GM21717 (cell line): Measurements from ENCODE around the gene CSH1.
"Not testable (repeated sequence)": the region's sequence is repeated elsewhere in the genome, so short reads cannot be mapped to it uniquely, and the experiment has no call there.

Experiments used
- ATAC-seq: cut with Tn5 transposase; IDR thresholded peaks from one replicate; pipeline ENCODE4 v1.9.1; 2021; ENCODE audit warnings: mild to moderate bottlenecking, moderate library complexity; ENCODE audit not compliant: unreplicated experiment

Gene CSH1

DNA sequence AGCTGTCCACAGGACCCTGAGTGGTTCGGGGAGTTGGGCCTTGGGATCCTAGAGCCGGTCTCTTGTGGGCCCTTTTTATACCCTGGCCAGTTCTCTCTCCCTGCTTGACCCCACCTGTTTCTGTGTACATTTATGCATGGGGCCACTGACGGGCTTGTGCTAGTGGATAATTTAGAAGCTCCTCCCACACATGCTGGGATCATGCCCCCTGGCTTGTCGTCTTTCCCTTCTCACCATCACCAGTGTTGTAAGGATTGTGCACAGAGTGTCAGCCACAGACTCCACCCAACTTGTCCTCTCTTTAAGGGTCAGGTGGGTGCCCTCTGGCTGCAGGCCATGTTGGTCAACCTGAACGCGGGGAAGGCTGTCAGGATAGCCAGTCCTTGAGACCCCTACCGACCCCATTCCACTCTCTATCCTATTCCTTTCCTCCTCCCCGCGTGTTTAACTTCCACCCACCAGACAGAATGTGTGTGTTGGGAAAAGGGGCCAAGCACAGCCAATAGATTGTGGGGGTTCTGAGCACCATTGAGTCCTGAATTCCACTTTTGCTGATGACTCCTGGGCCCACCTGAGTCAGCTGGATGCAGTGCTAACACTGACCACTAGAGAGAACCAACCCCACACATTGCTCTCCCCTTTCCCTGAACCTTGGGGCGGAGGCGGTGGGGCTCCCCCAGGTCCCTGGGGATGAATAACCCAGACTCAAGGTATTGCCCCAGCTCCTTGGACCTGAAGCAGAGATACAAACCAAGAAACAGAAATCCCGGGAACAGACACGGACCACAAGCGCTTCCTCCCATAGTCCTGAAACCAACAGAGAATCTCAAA, at the start of gene CSH1:
Gene CSH1, minus strand, starts transcription at position 51 of the 831 bp plus-strand sequence. CDS start 63 bp downstream, outside the sequence.
- ATAC-seq = not testable (repeated sequence)

DNA sequence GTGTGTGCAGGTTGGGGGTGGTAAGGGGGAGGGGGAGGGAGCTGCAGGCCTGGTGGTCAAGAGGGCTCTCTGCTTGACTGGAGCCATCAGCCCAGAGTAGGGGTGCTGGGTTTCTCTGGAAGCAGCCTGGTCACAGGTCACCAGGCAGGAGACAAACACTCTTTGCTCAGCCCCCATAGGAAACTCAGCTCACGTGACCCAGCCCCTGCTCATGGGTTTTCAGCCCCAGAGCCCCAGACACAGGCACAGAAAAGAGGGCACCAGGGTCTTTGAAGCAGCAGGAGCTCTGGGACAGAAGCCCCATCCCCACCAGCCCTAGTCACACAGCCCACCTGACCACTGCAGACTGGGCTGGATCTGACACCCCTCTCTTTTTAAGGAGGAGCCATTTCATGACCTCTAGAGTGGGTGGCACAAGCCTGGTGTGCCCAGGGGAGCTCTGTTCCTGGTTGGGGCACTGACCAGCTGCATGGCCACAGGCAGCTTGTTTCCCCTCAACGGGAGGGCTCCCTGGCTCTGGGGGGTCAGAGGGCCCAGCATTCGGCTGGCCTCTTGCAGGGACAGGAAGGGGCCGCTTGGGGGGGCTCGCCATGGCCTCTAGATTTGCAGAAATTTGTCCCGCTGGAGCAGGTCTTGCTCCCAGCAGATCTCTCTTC, 49.5 kb upstream of the CSH1 start:
- ATAC-seq = no peak

DNA sequence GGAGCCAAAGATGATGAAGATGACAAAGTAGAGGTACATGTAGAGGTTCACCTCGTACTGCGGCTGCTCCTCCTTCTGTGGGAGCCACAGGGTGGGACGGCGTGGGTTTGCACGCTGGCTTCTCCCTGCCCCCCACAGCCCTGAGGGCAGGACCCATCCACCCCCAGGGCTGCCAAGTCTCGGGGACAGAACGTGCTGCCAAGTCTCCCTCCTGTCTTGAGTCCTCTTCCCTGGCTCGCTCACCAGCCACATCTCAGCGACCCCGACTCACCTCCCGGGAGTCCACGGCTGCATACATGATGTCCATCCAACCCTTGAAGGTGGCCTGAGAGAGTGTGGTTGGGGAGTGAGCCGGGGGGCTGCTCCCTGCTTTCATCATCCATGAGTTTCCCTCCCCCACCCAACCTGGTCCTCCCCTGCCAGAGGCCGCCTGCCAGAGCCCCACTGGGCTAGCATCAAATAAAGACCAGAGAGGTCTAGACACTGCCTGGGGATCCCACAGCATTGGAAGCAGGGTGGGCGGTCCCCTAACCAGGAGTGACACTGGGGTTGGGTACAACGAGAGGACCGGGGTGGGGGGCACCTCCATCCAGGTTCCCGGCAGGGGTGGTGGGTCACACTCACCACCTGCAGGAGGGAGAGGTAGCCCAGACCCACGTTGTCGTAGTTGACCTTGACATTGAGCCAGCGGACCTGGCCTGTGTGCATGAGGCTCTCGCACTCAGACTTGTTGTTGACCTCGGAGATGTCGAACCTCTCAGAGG, 48.5 kb upstream of the CSH1 start:
- ATAC-seq = no peak

DNA sequence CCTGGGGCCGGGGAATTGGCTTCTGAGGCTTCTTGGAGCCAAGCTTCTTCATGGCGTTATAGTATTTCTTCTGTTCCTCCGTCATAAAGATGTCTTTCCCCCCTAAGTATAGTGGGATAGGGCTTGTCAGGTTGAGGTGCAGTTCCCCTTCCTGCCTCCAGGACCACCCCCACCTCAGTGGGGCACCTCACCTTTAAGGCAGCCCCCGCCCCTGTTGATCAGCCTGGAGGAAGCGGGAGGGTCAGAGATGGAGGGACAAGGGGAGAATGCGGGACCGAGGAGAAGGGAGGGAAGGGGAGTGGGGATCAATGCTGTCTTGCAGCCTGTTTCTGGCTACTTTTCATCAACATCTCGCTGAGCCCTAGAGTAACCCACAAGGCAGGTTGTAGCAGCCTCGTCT, 47.4 kb upstream of the CSH1 start:
- ATAC-seq = no peak

DNA sequence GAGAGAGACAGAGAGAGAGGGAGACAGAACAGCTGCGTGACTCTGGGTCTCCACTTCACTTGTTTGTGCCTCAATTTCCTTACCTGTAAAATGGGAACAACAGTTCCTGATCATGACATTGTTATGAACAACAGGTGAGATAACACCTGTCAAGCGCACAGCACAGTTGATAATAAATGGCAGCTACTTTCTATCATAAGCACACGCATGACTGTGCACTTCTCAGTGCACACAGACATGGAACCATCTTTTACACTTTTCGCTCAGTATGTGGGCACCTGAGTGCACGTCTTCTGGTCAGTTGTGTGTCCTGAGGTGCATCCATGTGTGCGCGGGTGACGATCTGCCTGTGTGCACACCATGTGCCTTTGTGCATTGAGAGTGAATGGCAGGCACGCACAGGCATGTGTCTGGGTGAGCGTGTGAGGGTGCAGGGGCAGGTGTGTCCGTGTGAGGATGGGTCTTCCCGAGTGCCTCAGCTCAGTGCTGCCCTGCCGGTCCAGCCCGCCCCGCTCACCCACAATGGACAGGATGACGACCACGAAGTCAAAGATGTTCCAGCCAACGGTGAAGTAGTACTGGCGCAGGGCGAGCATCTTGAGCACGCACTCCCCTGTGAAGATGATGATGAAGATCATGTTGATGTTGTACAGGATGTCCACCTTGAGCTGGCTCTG, 46.1 kb upstream of the CSH1 start:
- ATAC-seq = no peak

DNA sequence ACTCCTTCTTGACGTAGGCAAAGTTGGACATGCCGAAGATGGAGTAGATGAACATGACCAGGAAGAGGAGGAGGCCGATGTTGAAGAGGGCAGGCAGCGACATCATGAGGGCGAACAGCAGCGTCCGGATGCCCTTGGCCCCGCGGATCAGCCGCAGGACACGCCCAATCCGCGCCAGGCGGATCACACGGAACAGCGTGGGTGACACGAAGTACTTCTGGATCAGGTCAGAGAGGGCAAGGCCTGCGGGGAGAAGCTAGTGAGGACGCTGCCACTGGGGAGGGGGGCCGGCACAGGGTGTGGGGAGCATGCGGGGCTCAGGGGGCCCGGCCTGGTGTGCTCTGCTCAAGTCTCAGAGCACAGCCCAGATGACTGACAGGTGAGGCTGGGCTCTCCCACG, 45.4 kb upstream of the CSH1 start:
- ATAC-seq = no peak

DNA sequence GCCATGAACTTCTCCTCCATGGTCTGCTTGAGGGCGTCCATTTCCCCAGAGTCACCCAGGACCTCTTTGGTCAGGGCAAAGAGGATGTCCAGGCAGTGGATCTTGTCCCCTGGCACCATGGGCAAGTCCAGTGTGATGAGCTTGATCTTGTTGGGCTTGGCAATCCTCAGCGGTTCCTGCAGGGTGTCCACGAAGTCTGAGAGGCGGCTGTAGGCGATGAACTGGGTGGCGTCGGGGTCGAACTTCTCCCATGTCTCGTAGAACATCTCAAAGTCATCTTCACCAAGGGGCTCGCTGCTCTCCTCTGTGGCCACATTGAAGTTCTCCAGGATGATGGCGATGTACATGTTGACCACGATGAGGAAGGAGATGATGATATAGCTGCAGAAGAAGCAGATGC, 44.8 kb upstream of the CSH1 start:
- ATAC-seq = no peak

DNA sequence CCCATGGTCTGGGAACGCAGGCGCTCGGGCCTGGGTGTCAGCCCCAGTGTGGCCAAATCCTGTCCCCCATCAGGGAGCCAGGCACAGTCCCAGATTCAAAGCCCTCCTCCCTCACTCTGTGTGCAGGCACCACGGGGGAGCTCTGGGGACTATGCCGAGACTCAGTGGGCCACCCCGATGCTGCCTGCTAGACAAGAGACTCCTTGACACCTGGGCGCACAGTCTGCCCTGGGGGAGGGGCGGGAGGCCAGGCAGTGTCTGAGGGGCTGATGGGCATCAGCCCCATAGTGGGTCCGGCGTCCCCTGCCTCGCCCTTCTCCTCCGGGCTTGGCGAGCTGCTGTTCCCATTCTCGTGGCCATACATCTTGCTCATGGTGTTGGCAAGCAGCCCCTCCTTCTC, 44.2 kb upstream of the CSH1 start:
- no peak for ATAC-seq

DNA sequence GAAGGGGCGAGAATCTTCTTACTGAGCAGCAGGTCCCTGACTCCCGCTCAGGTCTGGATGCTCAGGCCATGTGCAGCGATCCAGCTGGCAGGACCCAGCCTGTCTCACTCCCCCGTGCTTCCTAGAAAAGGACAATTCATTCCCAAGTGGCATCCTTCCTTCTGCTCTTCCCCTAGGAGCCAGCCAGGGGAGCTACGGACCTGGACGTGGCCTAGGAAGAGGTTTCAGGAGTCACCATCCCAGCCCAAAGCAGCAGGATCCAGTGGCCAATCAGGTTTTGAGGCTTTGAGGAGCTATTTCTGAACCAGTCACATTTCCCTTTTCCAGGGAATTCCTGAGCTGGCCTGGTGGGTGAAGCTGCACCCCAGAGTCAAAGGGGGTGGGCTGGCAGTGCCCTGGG, 43.5 kb upstream of the CSH1 start:
- no peak for ATAC-seq

DNA sequence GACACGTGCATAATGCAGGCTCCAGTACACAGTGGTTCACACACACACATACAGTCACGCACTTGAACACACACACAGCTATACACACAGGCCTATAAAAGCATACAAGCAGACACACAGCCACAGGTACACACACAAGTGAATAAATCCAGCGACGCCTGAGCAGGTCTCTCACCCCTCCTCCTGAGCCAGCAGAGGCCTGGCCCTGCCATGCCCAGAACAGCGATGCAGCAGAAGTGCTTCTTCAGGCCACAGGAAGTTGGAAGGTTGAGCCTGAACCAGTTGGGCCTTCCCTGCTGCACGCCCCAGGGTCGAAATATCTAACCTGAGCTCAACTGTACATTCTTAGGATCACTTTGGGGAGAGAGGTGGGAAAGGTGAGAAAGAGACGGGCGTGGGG, 43.0 kb upstream of the CSH1 start:
- no peak for ATAC-seq

DNA sequence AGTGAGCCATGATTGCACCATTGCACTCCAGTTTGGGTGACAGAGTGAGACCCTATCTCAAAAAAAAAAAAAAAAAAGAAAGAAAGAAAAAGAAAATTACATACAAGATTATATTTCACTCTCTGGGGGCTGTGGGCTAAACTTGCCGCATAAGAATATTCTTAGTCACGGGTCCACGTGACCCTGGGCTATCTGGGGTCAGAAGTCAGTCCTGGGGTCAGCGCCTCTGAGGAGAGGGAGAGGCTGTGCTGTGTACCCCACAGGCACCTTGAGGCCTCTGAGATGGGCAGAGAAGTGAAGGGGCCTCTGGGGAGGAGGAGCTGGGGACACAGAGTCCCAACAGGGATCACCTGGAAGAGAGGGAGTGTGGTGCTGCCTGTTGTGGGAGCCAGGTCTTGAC, 41.5 kb upstream of the CSH1 start:
- no peak for ATAC-seq

DNA sequence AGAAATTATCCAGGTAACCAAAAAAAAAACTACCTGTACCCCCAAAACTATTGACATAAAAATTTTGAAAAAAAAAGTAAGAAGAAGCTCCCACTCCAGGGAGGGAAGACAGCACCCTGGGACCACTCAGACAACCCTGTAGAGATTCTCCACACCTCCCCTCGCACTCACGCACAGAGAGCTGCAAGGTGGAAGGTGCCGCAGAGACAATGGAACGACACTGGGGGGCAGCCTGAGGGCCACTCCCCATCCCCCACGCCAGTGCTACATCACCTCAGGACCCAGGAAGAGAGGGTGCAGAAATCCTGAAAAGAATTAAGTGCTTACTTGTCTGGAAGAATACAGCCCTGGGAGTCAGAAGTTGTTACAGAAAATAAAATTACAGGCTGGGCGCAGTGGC, 40.9 kb upstream of the CSH1 start:
- ATAC-seq = no peak

DNA sequence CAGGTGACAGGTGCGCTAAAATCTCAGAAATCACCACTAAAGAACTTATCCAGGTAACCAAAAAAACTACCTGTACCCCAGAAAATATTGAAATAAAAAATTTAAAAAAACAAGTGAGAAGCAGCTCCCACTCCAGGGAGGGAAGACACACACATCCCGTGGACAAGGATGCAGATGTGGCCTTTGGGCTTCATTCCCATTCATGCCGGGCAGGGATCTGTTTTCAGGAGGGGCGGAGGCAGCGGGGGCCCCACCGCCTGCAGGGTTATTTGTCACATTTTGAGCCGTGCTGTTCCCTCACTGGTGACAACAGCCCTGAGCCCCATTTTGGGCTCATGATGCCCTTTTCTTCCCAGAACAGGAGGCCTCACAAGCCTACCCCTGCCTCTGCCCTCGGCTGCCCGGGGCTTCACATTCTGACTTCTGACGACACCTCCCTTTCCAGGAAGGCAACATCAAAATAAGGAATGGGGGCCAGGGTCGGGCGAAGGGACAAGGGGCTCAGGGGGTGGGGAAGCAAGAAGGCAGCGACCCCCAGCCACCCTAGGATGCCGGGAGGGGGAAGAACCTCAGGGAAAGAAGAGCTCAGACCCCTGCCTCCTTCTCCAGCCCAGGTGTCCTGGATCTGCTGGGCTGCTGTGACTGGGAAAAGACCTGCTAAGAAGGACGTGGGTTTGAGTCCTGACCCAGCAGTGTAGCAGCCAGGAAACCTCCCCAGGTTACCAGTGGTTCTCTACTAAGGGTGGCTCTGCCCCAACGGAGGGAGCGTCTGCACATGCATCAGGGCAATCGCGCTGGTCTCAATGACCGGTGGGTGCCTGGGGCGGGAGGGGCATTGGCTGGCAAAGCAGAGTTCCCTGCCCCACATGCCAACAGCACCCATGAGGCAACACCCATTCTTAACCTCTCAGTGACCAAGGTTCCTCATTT, 38.1 kb upstream of the CSH1 start:
- ATAC-seq = no peak

DNA sequence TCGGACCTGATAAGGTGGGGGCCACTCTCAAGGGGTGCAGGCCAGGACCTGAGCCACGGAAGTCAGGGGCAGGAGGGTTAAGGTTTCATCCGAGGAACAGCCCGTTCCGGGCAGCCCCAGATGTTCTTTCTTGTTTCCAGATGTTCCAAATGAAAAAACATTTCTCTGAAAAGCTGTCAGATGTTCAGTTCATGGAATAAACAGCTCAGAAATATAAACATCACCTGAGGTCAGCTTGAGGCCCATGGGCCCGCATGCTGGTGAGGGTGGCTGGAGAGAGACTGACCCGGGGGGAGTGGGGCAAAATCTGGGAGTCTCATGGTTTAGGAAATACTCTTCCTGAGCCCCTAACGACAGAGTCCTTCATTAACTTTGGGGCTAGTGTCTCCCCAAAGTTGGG, 37.2 kb upstream of the CSH1 start:
- no peak for ATAC-seq

DNA sequence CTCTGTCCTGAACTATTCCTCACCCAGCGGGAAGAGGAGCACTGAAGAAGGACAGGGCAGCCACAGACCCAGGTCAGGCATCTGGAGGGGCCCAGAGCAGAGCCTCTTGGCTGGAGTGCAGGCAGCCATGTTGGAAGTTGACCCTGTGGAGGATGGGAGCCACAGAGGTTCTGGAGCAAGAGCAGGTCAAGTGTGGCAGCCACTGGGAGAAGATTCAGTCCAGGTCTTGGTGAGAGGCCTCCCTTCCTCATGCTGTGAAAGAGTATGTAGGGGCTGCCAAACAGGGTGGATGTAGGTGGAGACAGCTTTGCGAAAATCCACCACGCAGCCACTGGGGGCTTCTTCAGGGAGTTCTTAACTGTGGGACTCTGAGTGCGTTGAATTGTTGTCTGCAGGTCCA, 36.3 kb upstream of the CSH1 start:
- ATAC-seq = peak; percentile 19

DNA sequence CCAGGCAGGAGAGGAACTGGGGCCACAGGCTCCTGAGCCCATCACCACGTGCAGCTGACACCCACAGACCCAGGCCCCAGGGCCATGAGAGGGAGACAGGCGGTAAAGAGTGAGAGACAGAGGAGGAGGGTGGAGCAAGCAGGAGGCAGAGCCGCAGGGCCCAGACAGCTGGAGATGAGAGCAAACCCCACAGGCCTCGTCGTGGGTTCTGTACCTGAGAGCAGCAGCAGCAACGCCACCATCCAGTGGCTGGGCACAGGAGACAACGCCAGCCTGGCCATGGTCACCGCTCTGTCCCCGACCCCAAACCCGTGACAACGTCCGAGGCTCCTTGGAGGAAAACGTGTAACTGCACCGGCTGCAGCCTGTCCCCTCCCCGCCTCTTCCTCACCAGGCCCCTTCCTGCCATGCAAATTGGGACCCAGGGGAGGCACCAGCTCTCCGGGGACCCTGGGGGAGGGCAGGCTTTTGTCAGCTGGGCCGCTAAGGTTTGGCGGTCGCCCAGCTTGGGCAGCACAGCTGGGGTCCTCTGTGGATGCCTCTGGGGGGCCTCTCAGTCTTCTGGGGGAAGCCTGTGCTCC, 35.7 kb upstream of the CSH1 start, which contains the start of gene CD79B:
Gene CD79B, minus strand, starts transcription at position 351 of the 581 bp plus-strand sequence. Its CDS starts 70 bp downstream, at position 281.
- ATAC-seq = peak; percentile 62

DNA sequence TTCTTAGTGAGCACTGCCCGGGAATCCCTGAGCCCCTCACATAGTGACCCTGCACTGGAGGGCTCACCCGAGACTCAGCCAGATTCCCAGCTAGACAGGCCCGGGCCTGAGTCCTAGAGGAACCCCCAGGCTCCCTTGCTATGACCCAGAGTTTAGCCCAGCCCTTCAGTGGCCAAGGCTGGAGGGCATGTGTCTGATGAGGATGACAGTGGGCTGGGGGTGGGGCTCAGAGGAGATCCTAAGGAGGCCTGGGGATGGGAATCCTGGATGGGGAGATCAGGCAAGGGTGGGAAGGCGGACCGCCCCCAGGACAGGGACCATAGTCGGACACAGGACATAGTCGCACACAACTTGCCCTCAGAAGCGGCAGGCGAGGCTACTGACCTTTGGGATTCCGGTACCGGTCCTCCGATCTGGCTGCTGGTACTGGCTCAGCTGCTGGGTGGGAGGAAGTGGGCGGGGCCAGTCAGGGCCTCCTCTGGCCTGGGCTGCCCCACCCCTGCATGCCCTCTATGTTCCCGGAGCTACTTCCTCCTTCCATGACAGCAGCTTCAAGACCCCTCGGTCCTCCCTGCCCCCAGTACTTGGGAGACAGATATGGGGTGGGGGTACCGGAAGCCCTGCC, 34.7 kb upstream of the CSH1 start:
- ATAC-seq = no peak

DNA sequence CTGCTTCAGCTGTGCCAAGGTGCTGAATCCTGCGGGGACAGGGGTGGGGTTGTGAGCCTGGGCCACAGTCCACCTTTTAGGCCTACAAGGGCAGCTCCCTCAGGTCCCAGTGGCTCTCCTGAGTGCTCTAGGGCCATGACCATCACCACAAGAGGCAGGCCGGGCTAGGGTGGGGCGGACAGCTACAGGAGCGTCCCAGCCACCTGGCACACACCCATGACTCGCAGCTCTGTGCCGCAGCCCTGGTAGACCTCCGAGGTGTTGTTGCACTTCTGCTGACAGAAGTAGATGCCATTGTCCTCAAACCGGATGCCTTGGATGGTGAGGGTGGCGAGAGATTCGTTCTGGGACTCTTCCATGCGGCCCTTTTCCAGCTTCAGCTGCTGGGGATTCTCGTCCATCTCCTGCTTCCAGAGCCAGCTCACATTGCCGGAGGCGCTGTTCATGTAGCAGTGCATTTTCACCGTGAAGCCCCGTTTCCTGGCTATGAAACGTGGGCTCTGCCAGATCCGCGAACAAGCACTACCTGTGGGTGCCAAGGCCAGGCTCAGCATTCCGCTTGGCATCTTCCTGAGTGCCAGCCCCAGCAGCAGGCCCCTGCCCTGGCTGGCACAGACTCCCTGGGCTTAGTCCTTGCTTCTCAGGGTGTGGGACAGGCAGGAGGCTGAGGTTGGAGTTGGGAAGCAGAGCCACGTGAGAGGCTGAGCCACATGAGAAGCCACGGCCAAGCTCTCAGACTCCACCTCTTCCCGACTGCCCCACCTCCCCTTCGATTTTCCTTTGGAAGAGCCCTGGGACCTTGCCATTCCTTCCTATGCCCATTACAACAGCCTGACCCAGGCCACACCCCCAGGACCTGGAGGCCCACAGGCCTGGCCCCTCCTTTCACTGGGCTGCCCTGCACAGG, 33.7 kb upstream of the CSH1 start:
- ATAC-seq = no peak
